Measurements from ENCODE around the gene GSKIP. TPM values are rescaled to one million over a fixed set of nuclear protein-coding genes. Genes with fewer than 3 reads are reported as not detected.

GSKIP gene
- polyA plus RNA-seq, 1 donor from 2014 or later, result 87.4 TPM

- no peaks in the 10 kb centered on the region for H3K27me3 ChIP-seq (ENCODE audit: insufficient read depth, low read depth, low read length)
- H3K9ac ChIP-seq (ENCODE audit: low read length), result no peak overlapping the region
- no peaks in the 10 kb centered on the region for H4K20me1 ChIP-seq (ENCODE audit: insufficient read depth)
- H3K4me2 ChIP-seq (ENCODE audit: low read length), result no peak overlapping the region
- H3K27ac ChIP-seq (ENCODE audit: low read length), result no peak overlapping the region
- no peak overlapping the region for H2AFZ ChIP-seq (ENCODE audit: low read depth, low read length)
- no peaks in the 10 kb centered on the region for H3K79me2 ChIP-seq (replicated peaks; ENCODE audit: insufficient read depth, low read length)
- H3K4me3 ChIP-seq (ENCODE audit: low read length), result no peak overlapping the region
- no peaks in the 10 kb centered on the region for H3K9me3 ChIP-seq (ENCODE audit: low read length)
- H3F3A ChIP-seq (ENCODE audit: insufficient read depth, low read length, poor library complexity, severe bottlenecking), result no peaks in the 10 kb centered on the region
- H3K36me3 ChIP-seq (ENCODE audit: insufficient read depth, low read length), result no peaks in the 10 kb centered on the region
- TF ChIP-seq, protein P1, sequence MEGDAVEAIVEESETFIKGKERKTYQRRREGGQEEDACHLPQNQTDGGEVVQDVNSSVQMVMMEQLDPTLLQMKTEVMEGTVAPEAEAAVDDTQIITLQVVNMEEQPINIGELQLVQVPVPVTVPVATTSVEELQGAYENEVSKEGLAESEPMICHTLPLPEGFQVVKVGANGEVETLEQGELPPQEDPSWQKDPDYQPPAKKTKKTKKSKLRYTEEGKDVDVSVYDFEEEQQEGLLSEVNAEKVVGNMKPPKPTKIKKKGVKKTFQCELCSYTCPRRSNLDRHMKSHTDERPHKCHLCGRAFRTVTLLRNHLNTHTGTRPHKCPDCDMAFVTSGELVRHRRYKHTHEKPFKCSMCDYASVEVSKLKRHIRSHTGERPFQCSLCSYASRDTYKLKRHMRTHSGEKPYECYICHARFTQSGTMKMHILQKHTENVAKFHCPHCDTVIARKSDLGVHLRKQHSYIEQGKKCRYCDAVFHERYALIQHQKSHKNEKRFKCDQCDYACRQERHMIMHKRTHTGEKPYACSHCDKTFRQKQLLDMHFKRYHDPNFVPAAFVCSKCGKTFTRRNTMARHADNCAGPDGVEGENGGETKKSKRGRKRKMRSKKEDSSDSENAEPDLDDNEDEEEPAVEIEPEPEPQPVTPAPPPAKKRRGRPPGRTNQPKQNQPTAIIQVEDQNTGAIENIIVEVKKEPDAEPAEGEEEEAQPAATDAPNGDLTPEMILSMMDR (IDR thresholded peaks at IDR 0.05; ENCODE audit: poor library complexity, severe bottlenecking), result no peak
- TF ChIP-seq EZH2 (IDR thresholded peaks at IDR 0.05; ENCODE audit: borderline replicate concordance, insufficient read depth, low read length, poor library complexity, severe bottlenecking), result no peak
- H3K9me2 ChIP-seq (ENCODE audit: insufficient read depth, low read length), result no peaks in the 10 kb centered on the region
Observed at GRCh38 chr14:96349286-96350075, 13.8 kb upstream of the GSKIP start.

GRCh38 chr14:96351986-96352385, 11.3 kb upstream of the GSKIP start:
- Histone ChIP-seq H3K27ac (ENCODE audit: low read length) (no peak overlapping the region), H3K9me2 (ENCODE audit: insufficient read depth, low read length) (no peaks in the 10 kb centered on the region), H3F3A (ENCODE audit: insufficient read depth, low read length, poor library complexity, severe bottlenecking) (no peaks in the 10 kb centered on the region), H3K36me3 (ENCODE audit: insufficient read depth, low read length) (no peaks in the 10 kb centered on the region), H3K79me2 (replicated peaks; ENCODE audit: insufficient read depth, low read length) (no peaks in the 10 kb centered on the region), H3K9me3 (ENCODE audit: low read length) (no peaks in the 10 kb centered on the region), H3K27me3 (ENCODE audit: insufficient read depth, low read depth, low read length) (no peaks in the 10 kb centered on the region), H2AFZ (ENCODE audit: low read depth, low read length) (no peak overlapping the region), H3K4me3 (ENCODE audit: low read length) (no peak overlapping the region), H3K4me2 (ENCODE audit: low read length) (no peak overlapping the region), H3K9ac (ENCODE audit: low read length) (no peak overlapping the region), H4K20me1 (ENCODE audit: insufficient read depth) (no peaks in the 10 kb centered on the region)
- TF ChIP-seq EP300 (conservative IDR thresholded peaks at IDR 0.05; ENCODE audit: poor library complexity, severe bottlenecking) (no peak), POLR2AphosphoS5 (IDR thresholded peaks at IDR 0.05) (no peak), TAF1 (IDR thresholded peaks at IDR 0.05; ENCODE audit: low read depth) (no peak), MXI1 (conservative IDR thresholded peaks at IDR 0.05; ENCODE audit: poor library complexity, severe bottlenecking) (no peak), RAD21 (conservative IDR thresholded peaks at IDR 0.05) (no peak), REST (IDR thresholded peaks at IDR 0.05; ENCODE audit: borderline replicate concordance) (no peak), SMC3 (conservative IDR thresholded peaks at IDR 0.05; ENCODE audit: poor library complexity) (no peak), EZH2 (IDR thresholded peaks at IDR 0.05; ENCODE audit: borderline replicate concordance, insufficient read depth, low read length, poor library complexity, severe bottlenecking) (no peak)
- TF ChIP-seq, protein P1 (IDR thresholded peaks at IDR 0.05; ENCODE audit: poor library complexity, severe bottlenecking), result no peak

Measured in neural cell (in vitro differentiated cells).